Activated naive CD8-positive, alpha-beta T cell (primary cell): ENCODE data around the gene FGF6.
"Not testable (repeated sequence)": the region's sequence is repeated elsewhere in the genome, so short reads cannot be mapped to it uniquely, and the experiment has no call there.

Experiments used
- H3K27ac Mint-ChIP-seq: one replicate; pipeline ENCODE4 v1.8.0; 2021; ENCODE audit warnings: mixed read lengths
- H3K27me3 Mint-ChIP-seq: one replicate; pipeline ENCODE4 v1.8.0; 2021; ENCODE audit warnings: mixed read lengths
- H3K36me3 Mint-ChIP-seq: one replicate; pipeline ENCODE4 v1.8.0; 2021; ENCODE audit warnings: mixed read lengths
- H3K4me1 Mint-ChIP-seq: one replicate; pipeline ENCODE4 v1.8.0; 2021; ENCODE audit warnings: low read depth, mixed read lengths
- H3K4me3 Mint-ChIP-seq: one replicate; pipeline ENCODE4 v1.8.0; 2021; ENCODE audit warnings: mild to moderate bottlenecking, mixed read lengths
- H3K9me3 Mint-ChIP-seq: one replicate; pipeline ENCODE4 v1.8.0; 2021; ENCODE audit warnings: low read depth, mixed read lengths

FGF6 gene, protein sequence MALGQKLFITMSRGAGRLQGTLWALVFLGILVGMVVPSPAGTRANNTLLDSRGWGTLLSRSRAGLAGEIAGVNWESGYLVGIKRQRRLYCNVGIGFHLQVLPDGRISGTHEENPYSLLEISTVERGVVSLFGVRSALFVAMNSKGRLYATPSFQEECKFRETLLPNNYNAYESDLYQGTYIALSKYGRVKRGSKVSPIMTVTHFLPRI

DNA sequence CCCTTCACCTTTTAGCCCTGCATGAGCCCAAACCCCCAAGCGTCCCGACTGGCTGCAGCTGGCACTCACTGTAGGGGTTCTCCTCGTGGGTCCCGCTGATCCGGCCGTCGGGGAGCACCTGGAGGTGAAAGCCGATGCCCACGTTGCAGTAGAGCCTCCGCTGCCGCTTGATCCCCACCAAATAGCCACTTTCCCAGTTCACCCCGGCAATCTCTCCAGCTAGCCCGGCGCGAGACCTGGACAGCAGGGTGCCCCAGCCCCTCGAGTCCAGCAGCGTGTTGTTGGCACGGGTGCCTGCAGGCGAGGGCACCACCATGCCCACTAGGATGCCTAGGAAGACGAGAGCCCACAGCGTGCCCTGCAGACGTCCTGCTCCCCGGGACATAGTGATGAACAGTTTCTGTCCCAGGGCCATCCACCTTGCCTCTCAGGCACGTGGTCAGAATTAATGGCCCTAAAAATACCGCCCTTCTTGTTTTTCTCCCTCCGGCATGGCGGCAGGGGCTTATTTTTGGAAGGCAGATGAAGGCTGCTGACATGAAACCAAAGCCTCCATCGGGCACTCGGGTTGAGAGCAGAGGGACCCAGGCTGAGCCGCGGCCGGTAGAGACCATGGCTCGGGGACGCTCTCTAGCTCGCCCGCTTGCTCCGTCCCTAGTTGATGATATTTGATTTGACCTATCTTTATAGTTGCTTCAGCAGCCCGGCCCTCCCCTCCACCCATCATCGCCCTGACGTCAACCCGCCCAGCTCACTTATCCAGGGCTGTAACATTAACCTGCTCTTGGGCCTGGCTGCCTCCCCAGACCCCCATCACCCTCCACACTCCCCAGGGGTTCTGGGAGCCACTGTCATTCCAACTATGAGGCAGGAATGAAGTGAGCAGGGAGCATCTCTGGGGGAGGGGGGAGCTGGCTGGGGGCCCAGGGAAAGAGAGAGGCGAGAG lies at the start of gene FGF6:
TSS of gene FGF6 (minus strand) at position 660 of the 946 bp plus-strand sequence. CDS start at position 415, 245 bp downstream.
- H3K4me3 Mint-ChIP-seq = no peak within 1 kb of the TSS
- no peaks in the 10 kb centered on the region for H3K9me3 Mint-ChIP-seq
- H3K27me3 Mint-ChIP-seq = no peaks in the 10 kb centered on the region
- H3K36me3 Mint-ChIP-seq = no peaks in the 10 kb centered on the region
- H3K4me1 Mint-ChIP-seq = no peaks in the 10 kb centered on the region
- no peak within 1 kb of the TSS for H3K27ac Mint-ChIP-seq

DNA sequence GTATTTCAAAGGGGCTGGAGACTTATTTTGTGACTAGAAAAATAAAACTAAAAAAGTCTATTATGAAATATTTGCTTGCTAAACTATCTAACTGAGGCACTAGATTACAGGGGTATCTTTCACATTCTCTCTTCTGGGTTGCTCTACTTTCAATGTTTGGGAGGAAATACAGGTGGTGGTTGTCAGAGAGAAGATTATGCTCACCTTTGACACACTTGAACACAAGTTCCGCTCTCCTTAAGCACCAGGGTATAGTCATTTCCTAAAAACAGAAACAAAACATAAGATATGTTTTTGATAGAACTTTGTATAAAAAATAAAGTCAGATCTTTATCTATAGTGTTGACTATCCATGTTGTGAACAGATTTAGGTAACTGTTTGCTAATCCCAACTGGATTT lies 45.4 kb upstream of the FGF6 start:
- Mint-ChIP-seq H3K36me3 (peaks cover 5% of the 10 kb centered on the region), H3K27ac (no peak overlapping the region), H3K27me3 (no peaks in the 10 kb centered on the region), H3K4me3 (no peak overlapping the region), H3K4me1 (peaks cover 4% of the 10 kb centered on the region), H3K9me3 (no peaks in the 10 kb centered on the region)

DNA sequence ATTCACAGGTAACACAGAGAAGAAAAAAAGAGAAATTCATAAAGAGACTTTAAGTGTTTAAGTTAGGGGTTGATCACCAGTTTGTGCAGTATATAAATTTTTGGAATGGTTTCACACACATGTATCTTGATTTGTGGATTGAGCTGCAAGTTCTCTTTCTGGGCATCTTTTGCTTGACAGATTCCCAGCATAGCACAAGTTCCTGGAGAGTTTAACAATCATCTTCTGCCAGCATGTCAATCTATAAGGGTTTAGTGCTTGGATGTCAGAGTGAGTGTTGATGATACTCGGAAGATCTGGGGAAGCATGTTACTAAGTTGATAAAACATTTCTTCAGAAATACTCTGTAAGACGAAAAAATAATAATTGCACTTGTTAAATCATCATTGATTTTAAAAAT lies 43.9 kb upstream of the FGF6 start:
- Mint-ChIP-seq H3K4me3 (no peak overlapping the region), H3K27me3 (no peaks in the 10 kb centered on the region), H3K9me3 (no peaks in the 10 kb centered on the region), H3K36me3 (peaks cover 5% of the 10 kb centered on the region), H3K4me1 (peaks cover 4% of the 10 kb centered on the region), H3K27ac (no peak overlapping the region)

DNA sequence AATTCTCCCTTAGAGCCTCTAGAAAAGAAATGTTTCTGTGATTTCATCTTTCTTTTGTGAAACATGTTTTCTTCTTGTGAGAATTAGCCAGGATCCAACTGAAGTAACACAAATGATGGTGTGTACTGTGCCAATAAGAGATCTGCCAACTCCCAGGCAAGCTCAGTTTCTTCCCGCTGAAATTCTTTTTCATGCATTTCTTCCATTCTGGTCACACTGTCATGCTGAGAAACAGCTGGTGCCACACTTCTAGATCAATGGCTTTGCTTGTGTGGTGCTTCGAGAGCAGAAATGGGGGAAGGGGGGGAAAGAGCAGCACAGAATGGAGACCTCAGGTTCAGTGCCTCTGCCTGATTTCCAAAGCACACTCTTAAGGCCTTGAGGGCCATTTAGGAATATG lies 41.4 kb upstream of the FGF6 start:
- no peaks in the 10 kb centered on the region for H3K9me3 Mint-ChIP-seq
- no peak overlapping the region for H3K4me3 Mint-ChIP-seq
- H3K36me3 Mint-ChIP-seq = peaks cover 5% of the 10 kb centered on the region
- peaks cover 4% of the 10 kb centered on the region for H3K4me1 Mint-ChIP-seq
- no peaks in the 10 kb centered on the region for H3K27me3 Mint-ChIP-seq
- peak overlapping the region; percentile 56 for H3K27ac Mint-ChIP-seq

DNA sequence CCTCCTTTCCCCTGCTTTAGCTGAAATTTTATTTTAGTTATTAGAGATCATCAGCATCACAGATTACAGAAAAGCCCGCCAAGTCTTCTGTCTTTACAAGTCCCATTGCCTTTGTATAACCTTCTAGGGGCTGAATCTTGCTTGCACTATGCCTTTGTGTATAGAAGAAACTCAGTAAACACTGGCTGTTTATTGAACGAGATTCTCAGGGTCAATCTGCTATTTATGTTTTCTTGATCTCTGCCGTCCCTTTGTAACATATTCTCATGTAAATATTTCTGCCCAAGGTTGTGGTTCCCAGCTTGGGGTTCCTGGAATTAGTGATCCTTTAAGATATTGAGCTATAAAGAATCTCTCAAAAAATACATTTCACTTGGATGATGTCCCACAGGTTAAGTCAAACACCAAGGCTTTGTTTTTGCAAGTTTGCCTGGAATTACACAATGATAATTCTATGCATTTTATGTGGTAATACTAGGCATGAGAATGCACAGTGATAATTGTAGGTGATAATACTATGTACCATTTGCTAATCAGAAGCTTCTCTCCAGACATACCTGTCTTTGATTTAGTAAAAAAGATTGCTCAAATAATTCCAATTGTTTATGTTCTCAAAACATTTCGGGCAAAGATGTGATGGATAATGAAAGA lies 40.6 kb upstream of the FGF6 start:
- H3K27me3 Mint-ChIP-seq = no peaks in the 10 kb centered on the region
- H3K27ac Mint-ChIP-seq = peak overlapping the region; percentile 10
- H3K9me3 Mint-ChIP-seq = no peaks in the 10 kb centered on the region
- peaks cover 5% of the 10 kb centered on the region for H3K36me3 Mint-ChIP-seq
- no peak overlapping the region for H3K4me3 Mint-ChIP-seq
- H3K4me1 Mint-ChIP-seq = peaks cover 4% of the 10 kb centered on the region

DNA sequence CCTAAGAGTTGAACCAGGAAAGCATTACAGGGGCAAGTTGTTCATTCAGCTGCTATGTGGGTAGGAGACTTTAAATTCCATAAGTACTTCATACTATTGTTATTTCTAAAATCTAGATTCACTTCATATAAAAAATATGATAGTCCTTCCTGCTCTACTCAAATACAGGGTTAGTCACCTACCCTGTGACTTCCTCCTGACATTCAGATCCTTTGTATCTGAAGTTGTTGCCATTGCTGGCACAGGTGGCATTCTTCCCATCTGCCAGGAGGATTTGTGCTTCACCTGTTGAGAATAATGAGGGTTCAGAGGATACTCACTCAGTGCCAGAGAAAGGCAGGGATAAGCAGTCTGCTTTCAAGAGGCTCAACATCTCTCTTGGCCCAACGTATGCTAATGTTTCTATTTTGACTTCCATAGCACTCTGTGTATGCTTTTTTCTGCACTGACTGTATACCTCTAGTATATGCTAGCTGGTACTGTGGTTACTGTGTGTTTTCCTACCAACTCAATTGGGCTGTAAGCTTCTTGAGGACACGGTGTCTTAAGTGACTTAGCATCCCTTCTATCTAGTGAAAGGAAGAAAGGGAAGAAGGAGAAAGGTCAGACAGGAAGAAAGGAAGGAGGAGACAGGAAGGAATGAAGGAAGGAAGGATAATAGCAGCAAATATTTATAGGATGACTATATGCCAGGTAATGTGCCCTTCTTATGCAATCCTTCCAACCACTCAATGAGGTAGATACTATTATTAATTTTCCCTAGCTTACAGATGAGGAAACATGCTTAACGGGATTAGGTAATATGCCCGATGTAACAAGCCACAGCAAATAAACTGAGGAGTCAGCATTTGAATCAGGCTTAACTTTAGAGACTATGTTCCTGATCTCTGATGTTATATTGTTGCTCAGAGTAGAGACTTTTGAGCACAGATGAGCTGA lies 38.5 kb upstream of the FGF6 start:
- Mint-ChIP-seq H3K36me3 (peaks cover 6% of the 10 kb centered on the region), H3K4me1 (peaks cover 4% of the 10 kb centered on the region), H3K4me3 (no peak overlapping the region), H3K27ac (no peak overlapping the region), H3K27me3 (no peaks in the 10 kb centered on the region), H3K9me3 (peaks cover 4% of the 10 kb centered on the region)

DNA sequence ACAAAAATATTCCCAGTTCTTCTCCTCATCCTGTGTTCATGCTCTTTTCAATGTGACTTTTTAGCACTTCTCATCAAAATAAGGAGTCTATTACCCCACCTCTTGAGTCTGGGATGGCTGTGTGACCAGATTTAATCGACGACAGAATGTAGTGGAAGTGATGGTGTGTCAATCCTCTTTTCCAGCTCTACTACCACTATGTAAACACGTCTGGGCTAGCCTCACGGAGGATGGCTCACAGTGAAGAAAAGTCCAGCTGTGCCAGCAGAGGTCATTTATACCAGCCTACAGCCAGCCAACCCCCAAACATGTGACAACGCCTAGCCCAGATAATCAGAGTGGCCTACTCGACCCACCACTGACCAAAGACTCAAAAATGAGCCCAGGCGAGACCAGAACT lies 37.3 kb upstream of the FGF6 start:
- peaks cover 11% of the 10 kb centered on the region for H3K36me3 Mint-ChIP-seq
- H3K9me3 Mint-ChIP-seq = peaks cover 8% of the 10 kb centered on the region
- no peaks in the 10 kb centered on the region for H3K27me3 Mint-ChIP-seq
- peaks cover 4% of the 10 kb centered on the region for H3K4me1 Mint-ChIP-seq
- no peak overlapping the region for H3K27ac Mint-ChIP-seq
- no peak overlapping the region for H3K4me3 Mint-ChIP-seq

DNA sequence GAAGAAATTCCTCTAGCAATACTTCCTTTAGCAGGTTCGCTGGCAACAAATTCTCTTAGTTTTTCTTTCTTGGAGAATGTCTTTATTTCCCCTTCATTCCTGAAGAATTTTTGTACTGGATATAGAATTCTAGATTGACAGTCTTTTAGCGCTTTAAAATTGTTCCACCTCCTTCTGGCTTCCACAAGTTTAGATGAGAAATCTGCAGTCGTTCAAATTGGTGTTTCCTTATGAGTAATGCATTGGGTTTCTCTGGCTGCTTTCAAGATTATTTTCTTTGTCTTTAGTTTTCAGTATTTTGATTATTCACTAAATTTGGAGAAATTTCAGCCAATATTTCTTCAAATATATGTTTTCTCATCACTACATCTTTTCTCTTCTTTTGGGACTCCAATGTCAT lies 33.3 kb upstream of the FGF6 start:
- H3K36me3 Mint-ChIP-seq = peaks cover 10% of the 10 kb centered on the region
- no peaks in the 10 kb centered on the region for H3K4me1 Mint-ChIP-seq
- H3K27me3 Mint-ChIP-seq = peaks cover 4% of the 10 kb centered on the region
- H3K4me3 Mint-ChIP-seq = no peak overlapping the region
- H3K9me3 Mint-ChIP-seq = peaks cover 10% of the 10 kb centered on the region
- no peak overlapping the region for H3K27ac Mint-ChIP-seq

DNA sequence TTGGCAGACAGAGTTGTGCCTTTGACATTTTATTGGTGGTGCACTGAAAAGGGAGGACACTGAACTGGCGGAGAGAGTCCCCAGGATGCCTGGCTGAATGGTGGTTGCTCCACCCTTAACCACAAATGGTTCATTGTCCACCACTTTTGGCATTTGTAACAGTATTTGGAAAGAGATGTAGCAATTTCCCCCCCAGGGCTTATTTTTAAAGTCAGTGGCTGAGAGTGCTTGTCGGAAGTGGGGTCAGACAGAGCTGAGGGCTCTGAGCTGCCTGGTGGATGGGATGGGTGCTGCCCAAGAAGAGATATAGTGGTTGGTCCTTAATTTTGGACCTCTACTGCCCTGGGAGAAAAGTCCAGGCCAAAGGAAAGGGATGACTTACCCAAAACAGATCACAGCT lies 31.5 kb upstream of the FGF6 start:
- Mint-ChIP-seq H3K4me3 (no peak overlapping the region), H3K4me1 (no peaks in the 10 kb centered on the region), H3K9me3 (peaks cover 10% of the 10 kb centered on the region), H3K27me3 (peaks cover 4% of the 10 kb centered on the region), H3K36me3 (peaks cover 10% of the 10 kb centered on the region), H3K27ac (no peak overlapping the region)

DNA sequence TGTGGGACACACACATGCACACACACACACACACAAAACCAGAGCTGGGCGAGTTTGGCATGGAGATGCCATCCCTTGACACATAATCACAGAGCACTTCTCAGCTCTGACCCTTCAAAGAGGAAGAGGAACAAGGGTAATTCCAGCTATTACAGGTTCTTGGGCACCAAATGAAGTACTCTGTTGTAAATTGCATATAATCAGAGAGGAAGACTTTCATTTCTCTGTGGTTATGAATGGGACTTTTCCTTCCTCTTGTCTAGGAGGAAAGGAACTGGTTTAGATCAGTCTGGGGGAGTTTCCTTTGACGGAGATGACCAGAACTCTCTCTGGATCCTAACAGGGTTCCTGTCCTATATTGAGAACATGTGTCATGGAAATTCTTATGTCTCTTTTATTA lies 26.4 kb upstream of the FGF6 start:
- Mint-ChIP-seq H3K27ac (no peak overlapping the region), H3K4me1 (no peaks in the 10 kb centered on the region), H3K27me3 (peaks cover 4% of the 10 kb centered on the region), H3K9me3 (no peaks in the 10 kb centered on the region), H3K4me3 (no peak overlapping the region), H3K36me3 (no peaks in the 10 kb centered on the region)

DNA sequence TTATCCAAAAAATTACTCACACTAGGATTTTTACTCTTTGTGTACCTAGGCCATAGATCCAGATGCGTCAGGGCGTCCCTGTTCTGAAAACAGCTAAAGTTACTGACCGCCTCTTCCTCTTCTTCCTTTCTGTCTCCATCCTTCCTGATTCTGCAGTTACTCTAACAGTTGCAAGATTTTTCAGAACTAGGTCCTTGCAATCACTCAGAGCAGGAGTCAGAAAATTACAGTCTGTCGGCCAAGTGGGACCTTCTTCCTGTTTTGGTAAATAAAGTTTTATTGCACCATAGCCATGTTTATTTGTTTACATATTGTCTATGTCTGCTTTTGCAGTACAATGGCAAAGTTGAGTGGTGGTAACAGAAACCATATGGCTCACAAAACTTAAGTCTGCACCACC lies 25.6 kb upstream of the FGF6 start:
- Mint-ChIP-seq H3K27me3 (peaks cover 4% of the 10 kb centered on the region), H3K4me1 (no peaks in the 10 kb centered on the region), H3K36me3 (no peaks in the 10 kb centered on the region), H3K27ac (no peak overlapping the region), H3K4me3 (no peak overlapping the region), H3K9me3 (no peaks in the 10 kb centered on the region)

DNA sequence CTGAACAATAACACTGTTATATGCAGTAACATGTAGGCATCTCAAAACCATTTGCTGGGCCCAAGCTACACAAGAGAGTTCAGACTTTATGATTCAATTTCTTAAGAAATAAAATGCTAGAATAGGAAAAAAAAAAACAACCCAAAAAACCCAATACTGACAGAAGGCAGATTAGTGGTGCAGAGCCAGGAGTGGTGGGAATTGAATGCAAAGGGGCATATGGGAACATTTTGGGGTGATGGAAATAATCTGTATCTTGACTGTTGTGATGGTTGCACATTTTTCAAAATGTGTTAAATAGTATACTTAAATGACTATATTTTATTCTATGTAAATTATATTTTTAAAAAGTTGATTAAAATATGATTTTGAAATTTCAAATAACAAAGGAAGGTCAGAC lies 23.4 kb upstream of the FGF6 start:
- H3K4me1 Mint-ChIP-seq = no peaks in the 10 kb centered on the region
- H3K4me3 Mint-ChIP-seq = no peak overlapping the region
- H3K36me3 Mint-ChIP-seq = no peaks in the 10 kb centered on the region
- no peaks in the 10 kb centered on the region for H3K27me3 Mint-ChIP-seq
- H3K9me3 Mint-ChIP-seq = no peaks in the 10 kb centered on the region
- no peak overlapping the region for H3K27ac Mint-ChIP-seq

DNA sequence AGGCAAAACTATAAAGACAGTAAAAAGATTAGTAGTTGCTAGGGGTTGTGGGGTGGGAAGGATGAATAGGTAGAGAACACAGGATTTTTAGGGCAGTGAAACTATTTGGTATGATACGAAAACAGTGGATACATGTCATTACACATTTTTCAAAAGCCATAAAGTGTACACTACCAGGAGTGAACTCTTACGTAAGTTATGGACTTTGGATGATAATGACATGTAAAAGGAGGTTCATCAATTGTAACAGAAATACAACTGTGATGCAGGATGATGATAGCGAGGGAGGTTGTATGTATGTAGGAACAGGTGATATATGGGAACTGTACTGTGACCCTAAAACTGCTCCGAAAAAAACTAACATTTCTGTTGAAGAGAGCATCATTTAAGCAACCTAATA lies 15.1 kb upstream of the FGF6 start:
- no peaks in the 10 kb centered on the region for H3K9me3 Mint-ChIP-seq
- H3K27me3 Mint-ChIP-seq = peaks cover 5% of the 10 kb centered on the region
- H3K4me1 Mint-ChIP-seq = no peaks in the 10 kb centered on the region
- no peak overlapping the region for H3K4me3 Mint-ChIP-seq
- H3K27ac Mint-ChIP-seq = no peak overlapping the region
- H3K36me3 Mint-ChIP-seq = no peaks in the 10 kb centered on the region

DNA sequence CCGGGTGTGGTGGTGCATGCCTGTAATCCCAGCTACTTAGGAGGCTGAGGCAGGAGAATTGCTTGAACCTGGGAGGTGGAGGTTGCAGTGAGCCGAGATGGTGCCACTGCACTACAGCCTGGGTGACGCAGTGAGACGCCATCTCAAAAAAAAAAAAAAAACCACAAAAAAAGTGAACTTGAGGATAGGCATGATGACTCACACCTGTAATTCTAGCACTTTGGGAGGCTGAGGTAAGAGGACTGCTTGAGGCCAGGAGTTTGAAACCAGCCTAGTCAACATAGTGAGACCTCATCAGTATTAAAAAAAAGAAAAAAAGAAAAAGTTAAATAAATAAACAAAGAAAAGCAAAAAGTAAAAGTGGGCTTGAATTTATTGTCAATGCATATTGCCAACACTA lies 10.2 kb upstream of the FGF6 start:
- not testable (repeated sequence) for H3K27me3 Mint-ChIP-seq

More for the DNA sequence above, 10.2 kb upstream of the FGF6 start:
- H3K4me1 Mint-ChIP-seq, H3K27ac Mint-ChIP-seq, H3K36me3 Mint-ChIP-seq, H3K4me3 Mint-ChIP-seq, H3K9me3 Mint-ChIP-seq: not testable (repeated sequence)
